ENCODE results near the gene NT5M. TPM values are rescaled to one million over a fixed set of nuclear protein-coding genes. Genes with fewer than 3 reads are reported as not detected.
"Not testable (repeated sequence)": the region's sequence is repeated elsewhere in the genome, so short reads cannot be mapped to it uniquely, and the experiment has no call there.

NT5M gene
- total and polyA plus RNA-seq, 2 donors from 2014 or later, result 2.8 to 10.0 TPM

GRCh38 chr17:17269926-17270773 is 33.0 kb upstream of the NT5M start:
- Histone ChIP-seq H3K4me1 (ENCODE audit: control insufficient read depth in 2 of 3, insufficient read depth in 2 of 3, low read depth in 1 of 3, low read length in 3 of 3) (no peaks in the 10 kb centered on the region), H3K36me3 (ENCODE audit: control insufficient read depth in 2 of 3, insufficient read depth in 3 of 3, low read length in 3 of 3) (peaks cover 9 to 48% (median 19%) of the 10 kb centered on the region in 3 donors), H3K27me3 (ENCODE audit: control insufficient read depth, insufficient read depth, low read length) (no peaks in the 10 kb centered on the region), H3K9ac (ENCODE audit: low read length in 3 of 3) (no peak overlapping the region), H3K4me3 (ENCODE audit: low read length in 3 of 3) (no peak overlapping the region), H3K27ac (ENCODE audit: low read depth in 2 of 2, low read length in 2 of 2) (no peak overlapping the region), H3K9me3 (ENCODE audit: control insufficient read depth in 2 of 3, insufficient read depth in 1 of 3, low read length in 3 of 3) (no peaks in the 10 kb centered on the region)
- intact Hi-C loops (cut with DNase I), result no loop called here
- DNase-seq (no peak), FAIRE-seq (no peak)
- TF ChIP-seq CTCF (IDR thresholded peaks at IDR 0.05; ENCODE audit: borderline replicate concordance, extremely low read depth, insufficient read depth), result no peak

- H3K36me3 ChIP-seq (ENCODE audit: control insufficient read depth in 2 of 3, insufficient read depth in 3 of 3, low read length in 3 of 3), result peaks cover 2 to 15% (median 5%) of the 10 kb centered on the region in 3 donors
Observed at GRCh38 chr17:17275971-17276370, 27.2 kb upstream of the NT5M start.

GRCh38 chr17:17277431-17277830 is 25.7 kb upstream of the NT5M start:
- not testable (repeated sequence) for H3K4me3 ChIP-seq (ENCODE audit: low read length in 3 of 3)

More at GRCh38 chr17:17275971-17276370, 27.2 kb upstream of the NT5M start:
- intact Hi-C loops (cut with DNase I), result no loop called here
- no peak for TF ChIP-seq CTCF (IDR thresholded peaks at IDR 0.05; ENCODE audit: borderline replicate concordance, extremely low read depth, insufficient read depth)
- no peaks in the 10 kb centered on the region for H3K9me3 ChIP-seq (ENCODE audit: control insufficient read depth in 2 of 3, insufficient read depth in 1 of 3, low read length in 3 of 3)
- FAIRE-seq (no peak), DNase-seq (no peak)
- H3K27ac ChIP-seq (ENCODE audit: low read depth in 2 of 2, low read length in 2 of 2), result no peak overlapping the region
- no peaks in the 10 kb centered on the region for H3K27me3 ChIP-seq (ENCODE audit: control insufficient read depth, insufficient read depth, low read length)
- peaks cover 4 to 9% (median 5%) of the 10 kb centered on the region in 3 donors for H3K4me1 ChIP-seq (ENCODE audit: control insufficient read depth in 2 of 3, insufficient read depth in 2 of 3, low read depth in 1 of 3, low read length in 3 of 3)
- H3K9ac ChIP-seq (ENCODE audit: low read length in 3 of 3), result no peak overlapping the region
- no peak overlapping the region for H3K4me3 ChIP-seq (ENCODE audit: low read length in 3 of 3)

GRCh38 chr17:17279316-17279715 is 23.9 kb upstream of the NT5M start:
- no peaks in the 10 kb centered on the region for H3K9me3 ChIP-seq (ENCODE audit: control insufficient read depth in 2 of 3, insufficient read depth in 1 of 3, low read length in 3 of 3)
- intact Hi-C loops (cut with DNase I), result no loop called here
- H3K27ac ChIP-seq (ENCODE audit: low read depth in 2 of 2, low read length in 2 of 2), result no peak overlapping the region
- no peak for FAIRE-seq
- H3K36me3 ChIP-seq (ENCODE audit: control insufficient read depth in 2 of 3, insufficient read depth in 3 of 3, low read length in 3 of 3), result peaks cover 0 to 2% (median 0%) of the 10 kb centered on the region in 3 donors
- no peak for DNase-seq
- peak overlapping the region in 1 of 3 donors; percentile 43 for H3K4me3 ChIP-seq (ENCODE audit: low read length in 3 of 3)
- H3K9ac ChIP-seq (ENCODE audit: low read length in 3 of 3), result peak overlapping the region in 1 of 3 donors; percentile 48
- H3K4me1 ChIP-seq (ENCODE audit: control insufficient read depth in 2 of 3, insufficient read depth in 2 of 3, low read depth in 1 of 3, low read length in 3 of 3), result peaks cover 4 to 9% (median 5%) of the 10 kb centered on the region in 3 donors
- H3K27me3 ChIP-seq (ENCODE audit: control insufficient read depth, insufficient read depth, low read length), result no peaks in the 10 kb centered on the region
- TF ChIP-seq CTCF (IDR thresholded peaks at IDR 0.05; ENCODE audit: borderline replicate concordance, extremely low read depth, insufficient read depth), result no peak

More at GRCh38 chr17:17277431-17277830, 25.7 kb upstream of the NT5M start:
- H3K4me1 ChIP-seq (ENCODE audit: control insufficient read depth in 2 of 3, insufficient read depth in 2 of 3, low read depth in 1 of 3, low read length in 3 of 3); H3K27me3 ChIP-seq (ENCODE audit: control insufficient read depth, insufficient read depth, low read length); DNase-seq; FAIRE-seq; H3K9ac ChIP-seq (ENCODE audit: low read length in 3 of 3); H3K9me3 ChIP-seq (ENCODE audit: control insufficient read depth in 2 of 3, insufficient read depth in 1 of 3, low read length in 3 of 3); H3K27ac ChIP-seq (ENCODE audit: low read depth in 2 of 2, low read length in 2 of 2); intact Hi-C loops (cut with DNase I): not testable (repeated sequence)
- peaks cover 2 to 12% (median 5%) of the 10 kb centered on the region in 3 donors for H3K36me3 ChIP-seq (ENCODE audit: control insufficient read depth in 2 of 3, insufficient read depth in 3 of 3, low read length in 3 of 3)
